ENCODE results near the gene ADGRD1.

The ADGRD1 gene

DNA sequence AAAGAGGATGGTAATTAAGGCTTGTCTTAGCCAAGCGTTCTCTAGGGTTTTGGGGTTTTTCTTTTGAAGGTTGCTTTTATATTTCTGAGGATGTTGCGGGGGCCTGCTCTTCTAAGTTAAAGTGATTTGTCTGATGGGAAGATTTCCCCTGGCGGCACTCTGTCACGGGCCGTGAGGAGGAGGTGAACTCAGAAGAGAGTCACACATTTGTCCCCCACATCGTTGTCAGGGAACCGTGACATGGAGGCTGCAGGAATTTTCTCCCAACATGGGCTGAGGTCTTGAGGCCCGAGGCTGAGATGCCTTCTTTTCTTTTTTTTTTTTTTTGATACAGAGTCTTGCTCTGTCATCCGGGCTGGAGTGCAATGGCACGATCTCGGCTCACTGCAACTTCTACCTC is 71.5 kb downstream of the ADGRD1 start:
- no peak for DNase-seq (ENCODE audit: low spot score)

DNA sequence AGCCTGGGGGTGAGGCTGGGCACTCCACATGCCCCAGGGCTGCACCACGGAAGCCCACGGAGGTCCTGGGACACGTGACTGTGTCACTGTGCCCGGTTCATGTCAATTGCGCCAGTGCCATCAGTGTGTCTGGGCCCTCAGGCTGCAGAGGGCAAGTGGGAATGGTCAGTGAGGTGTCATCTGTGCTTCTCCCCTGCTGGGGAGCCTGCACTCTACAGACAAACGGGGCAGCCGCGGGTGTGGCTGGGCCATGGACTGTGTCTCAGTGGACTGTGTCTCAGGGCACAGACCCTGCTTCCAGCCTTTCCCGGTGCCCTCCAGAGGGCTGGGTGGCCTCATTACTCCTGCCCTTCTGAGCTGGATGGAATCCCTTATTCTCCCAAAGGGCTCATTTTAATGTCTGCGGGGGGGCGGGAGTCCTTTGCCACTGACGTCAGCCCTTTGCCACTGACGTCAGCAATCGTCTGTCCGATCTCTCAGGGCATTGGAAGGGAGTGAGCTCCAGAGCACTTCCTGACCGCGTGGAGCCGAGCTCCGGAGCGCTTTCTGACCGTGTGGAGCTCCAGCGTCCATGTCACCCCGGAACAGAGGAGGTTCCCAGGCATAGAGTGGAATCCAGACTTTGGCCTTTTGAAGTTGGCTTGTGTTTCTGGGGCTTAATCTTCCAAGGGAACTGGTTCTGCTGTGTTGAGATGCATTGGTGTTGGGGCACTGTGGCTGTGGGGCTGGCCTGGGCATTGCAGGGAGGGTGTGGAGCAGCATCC is 72.4 kb downstream of the ADGRD1 start:
- no peak for DNase-seq (ENCODE audit: low spot score)

DNA sequence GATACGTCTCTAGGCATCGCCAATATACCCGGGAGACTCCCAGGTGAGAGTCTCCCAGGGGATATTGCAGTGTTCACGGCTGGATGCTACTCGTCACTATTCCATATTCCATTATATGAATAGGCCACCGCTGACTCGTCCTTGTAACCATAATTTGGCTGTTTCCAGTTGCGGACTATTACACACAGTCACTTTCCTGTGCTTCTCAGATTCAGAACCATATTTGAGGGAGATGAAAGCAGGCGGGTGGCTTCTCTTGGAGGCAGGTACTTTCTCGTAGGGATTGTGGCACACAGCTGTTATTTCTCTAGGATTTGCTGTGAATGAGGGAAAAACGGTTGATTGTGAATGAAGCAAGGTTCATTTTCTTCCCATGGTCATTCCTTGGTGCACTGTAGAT is 73.0 kb downstream of the ADGRD1 start:
- no peak for DNase-seq (ENCODE audit: low spot score)

DNA sequence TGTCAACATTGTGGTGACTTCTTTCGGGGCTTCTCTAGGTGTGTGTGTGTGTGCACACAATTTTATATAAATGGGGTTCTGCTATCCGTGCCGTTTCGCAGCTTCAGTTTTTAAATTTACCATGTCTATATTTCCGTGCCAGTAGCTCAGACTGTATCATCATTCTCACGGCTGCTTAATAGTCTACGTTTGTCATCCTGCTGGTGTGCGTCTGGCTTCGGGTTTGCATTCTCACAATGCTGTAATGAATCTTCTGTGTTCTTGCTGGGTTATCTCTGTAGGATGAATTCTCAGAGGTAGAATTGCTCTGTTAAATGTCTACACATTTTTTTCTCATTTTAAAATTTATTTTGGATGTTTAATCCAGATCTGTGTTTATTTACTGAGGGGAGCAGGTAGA is 73.6 kb downstream of the ADGRD1 start:
- no peak for DNase-seq (ENCODE audit: low spot score)

DNA sequence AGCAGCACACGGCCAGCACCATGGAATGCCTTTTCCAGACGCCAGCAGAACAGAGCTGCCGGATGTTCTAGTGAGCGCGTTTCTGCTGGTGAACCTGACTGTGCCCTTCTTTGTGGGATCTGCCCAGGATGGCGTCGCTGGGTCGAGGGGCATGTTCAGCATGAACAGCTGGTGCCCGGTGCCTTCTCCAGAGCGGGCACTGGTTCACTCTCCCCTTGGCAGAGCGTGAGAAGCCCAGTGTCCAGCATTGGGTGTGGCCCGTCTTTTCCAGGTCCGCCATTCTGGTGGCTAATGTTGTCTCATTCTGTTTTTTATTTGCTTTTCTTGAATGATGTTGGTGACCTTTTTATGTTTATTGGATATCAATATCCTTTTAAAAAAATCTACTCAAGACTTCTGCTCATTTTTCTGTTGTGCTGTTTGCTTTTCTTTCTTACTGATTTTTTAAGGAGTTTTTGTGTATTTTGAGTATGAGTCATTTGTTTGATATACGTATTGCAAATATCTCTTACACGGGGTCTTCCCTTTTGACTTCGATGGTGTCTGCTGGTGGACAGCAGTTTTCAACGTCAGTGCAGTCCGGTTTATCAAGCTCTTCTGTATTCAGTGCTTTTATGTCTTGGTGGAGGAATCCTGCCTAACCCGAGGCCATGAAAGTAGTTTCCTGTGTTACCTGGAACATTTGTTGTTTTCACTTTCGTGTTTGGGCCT is 74.3 kb downstream of the ADGRD1 start:
- no peak for DNase-seq (ENCODE audit: low spot score)

DNA sequence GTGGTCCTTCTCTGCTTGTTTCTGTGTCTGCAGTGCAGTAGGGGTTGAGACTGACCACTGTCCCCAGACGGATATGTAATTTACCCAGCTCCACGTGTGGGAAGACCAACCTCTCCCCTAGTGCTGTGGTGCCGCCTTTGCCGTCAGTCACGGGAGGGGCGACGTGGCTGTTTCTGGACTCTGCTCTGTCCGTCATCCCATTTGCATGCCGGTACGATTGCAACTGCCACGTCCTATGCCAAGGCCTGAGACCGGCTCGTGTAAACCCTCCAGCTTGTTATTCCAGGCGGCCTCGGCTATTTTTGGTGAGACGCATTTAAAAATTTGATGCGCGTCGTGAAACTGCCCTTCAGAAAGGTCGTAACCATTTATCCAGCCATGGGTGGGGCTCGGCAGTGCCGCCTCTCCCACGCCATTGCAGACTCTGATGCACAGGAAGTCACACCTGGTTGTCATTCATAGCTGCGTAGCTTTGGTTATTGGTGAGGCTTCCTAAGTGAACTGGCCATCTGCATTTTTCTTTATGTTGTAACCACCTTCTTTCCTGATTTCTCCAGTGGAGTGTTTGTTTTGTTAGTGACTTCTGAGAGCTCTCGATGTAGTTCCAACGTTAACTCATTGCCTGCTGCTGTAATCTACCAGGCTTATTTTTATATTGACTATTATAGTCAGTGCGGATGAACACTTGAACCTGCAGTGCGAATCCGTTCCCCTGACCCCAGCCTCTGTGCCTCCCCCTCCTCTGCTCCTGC is 75.1 kb downstream of the ADGRD1 start:
- DNase-seq (ENCODE audit: low spot score): no peak

DNA sequence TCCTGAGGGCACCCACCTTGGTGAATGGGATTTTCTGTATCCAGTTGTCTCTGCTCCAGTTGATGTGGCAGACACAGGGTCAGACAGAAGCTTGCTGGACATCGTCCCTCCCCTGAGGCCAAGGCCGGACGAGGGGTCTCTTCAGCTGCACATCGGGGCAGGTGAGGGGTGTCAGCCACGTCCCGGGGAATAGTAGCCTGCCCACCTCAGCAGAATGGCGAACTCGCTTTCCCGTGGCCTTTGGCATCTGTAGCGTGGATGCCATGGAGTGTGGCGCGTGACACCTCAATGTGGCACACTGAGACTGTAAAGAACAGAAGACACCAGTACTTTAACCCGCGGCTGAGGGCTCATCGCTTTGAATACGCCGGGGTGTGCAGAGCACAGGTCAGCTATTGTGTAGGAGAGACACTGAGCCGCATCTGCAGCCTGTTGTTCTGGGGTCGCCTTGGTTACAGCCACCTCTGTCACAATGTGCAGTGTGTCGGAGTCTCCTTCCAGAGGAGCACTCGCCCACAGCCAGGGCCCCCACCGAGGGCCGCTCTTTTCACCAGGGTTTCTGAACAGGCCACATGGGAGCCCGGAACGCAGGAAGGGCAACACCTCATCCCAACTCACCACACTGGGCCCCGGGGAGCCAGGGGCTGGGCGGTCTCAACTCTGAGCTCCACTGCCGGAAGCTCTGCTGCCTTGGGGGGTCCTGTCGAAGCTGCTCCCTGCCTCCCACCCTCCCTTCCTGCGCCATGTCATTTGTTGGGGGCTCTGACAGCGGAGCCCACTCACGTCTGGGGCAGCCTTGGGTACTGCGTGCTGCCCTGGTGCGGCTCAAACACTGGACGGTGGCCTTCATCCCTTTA is 77.0 kb downstream of the ADGRD1 start:
- DNase-seq (ENCODE audit: low spot score): no peak

DNA sequence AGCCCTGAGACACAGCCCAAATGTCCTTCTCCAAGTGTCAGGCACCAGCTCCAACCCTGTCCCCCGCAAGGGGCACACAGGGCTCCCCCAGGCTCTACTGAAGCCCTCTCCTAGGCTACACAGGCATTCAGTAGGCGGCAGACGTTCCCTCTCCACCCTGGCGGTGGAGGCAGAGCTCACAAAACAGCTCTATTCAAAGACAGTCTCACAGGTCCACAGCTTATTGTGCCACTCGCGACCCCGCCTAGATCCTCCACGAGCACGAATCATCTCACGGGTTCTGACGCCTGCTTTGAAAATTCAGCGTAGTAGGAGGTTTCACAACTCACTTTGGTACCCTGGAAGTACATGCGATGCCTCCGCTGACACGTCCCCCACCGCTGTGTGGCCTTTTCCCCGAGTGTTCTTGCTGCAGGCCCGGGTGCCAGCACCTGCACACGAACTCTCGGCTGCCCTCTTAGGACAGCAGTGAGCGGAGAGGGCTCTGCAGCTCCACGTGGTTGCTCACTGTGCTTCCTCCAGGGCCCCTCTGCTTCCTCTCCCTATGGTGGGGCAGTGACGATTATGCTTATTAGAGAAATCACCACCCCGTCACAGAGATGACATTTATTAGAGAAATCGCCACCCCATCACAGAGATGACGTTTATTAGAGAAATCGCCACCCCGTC is 78.5 kb downstream of the ADGRD1 start:
- DNase-seq (ENCODE audit: low spot score): no peak

DNA sequence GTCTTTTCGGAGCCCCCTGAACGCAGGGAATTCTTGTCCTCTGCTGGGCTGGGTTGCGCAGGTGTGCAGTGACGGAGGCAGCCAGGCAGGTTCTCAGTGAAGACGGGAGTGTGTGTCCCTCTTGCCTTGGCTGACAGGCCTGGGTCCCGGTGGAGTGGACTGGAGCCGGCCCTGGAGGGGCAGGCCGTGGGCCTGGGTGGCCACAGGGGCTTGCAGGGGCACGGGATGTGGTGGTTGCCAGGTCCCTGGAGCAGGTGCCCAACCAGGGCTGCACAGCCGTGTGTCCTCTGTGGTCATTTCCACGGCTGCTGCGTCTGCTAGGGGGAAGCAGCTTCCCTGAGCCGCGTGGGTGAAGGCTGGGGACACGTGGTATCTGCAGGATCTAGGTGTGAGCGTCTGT is 79.8 kb downstream of the ADGRD1 start:
- DNase-seq (ENCODE audit: low spot score): no peak

DNA sequence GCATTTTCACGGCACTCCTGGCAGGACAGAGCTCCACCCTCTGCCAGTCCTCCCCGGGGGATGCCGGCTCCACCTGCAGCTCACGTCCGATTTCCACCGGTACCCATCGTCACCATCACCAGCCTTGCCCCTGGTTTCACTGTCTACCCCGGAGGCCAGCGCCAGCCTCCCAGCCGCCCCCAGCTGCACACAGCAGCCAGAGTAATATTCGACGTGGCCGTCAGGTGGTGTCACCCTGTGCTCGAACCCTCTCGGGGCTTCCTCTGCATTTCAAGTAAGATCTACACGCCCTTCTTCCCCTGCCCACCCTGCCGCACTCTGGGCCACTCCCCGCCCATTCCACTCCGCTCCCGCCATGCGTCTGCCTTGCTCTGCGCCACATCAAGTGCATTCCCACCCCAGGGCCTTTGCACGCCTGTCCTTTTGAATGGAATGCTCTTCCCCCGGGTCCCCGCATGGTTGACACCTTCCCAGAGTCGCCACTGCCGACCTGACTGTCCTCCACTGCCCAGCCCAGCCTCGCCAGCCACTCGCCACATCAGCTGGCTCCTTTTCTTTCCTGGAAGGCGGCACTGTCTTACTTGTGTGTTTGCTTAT is 80.3 kb downstream of the ADGRD1 start:
- DNase-seq (ENCODE audit: low spot score): no peak

DNA sequence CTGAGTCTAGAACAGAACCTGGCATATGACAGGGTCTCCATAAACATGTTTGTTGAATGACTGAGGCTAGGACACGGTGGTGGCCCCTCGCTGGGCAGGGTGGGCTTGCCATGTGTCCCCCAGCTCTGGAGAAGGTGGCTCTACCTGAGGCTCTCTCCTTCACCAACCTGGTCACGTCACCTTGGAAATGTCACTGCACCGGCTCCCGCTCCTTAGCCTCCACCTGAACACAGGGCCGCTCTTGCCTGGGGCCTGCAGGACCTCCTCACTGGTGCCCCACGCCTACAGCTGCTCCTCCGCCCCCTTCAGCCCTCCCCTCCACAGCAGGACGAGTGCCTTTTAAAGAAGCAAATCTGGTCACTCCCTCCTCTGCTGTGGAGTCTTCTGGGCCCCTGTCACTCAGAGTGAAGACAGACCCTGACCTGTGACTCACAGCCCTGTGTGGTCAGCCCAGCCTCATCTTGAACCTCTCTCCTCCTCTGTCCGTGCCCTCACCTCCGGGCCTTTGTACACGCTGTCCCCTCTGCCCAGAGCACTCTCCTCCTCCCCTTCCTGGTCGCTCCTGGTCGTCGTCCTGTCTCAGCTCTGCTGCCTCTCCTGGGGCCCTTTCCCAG is 81.0 kb downstream of the ADGRD1 start:
- DNase-seq (ENCODE audit: low spot score): no peak

DNA sequence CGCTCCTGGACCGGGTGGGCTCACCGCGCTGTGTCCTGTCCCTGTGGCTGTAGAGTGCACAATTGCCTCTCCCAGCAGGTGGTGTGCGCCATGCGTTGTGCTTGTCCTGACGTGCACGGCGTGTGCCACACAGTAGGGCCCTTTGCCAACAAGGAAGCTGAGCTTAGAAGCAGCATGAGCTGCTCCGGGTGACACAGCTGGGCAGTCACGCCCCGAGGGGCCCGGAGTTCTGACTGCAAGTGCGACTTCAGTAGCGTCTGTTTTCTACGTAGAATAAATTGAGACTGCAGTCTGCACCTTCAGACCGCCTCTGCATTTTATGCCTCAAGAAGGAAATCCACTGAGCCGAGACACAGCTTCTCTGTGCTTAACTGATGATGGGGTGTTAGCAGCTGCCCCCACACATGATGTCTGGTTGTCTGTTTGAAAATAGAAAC is 81.6 kb downstream of the ADGRD1 start:
- no peak for DNase-seq (ENCODE audit: low spot score)

DNA sequence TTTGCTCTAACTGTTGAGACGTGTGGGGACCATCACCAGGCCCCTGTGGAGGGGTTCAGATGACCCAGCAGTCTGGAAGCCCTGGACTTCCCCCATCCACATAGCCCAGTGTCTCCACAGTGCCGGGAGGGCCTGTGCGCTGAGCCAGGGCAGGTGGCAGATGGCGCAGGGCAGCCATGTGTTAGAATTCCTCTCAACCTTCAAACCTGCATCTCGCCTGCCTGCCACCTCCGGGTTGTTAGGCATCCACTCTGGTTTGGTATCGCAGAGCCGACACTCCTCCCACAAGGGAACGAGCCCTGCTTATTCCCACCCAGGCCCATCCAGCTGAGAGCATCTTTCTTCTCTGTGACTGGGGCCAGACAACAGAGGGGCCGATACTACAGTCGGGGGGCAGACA is 84.5 kb downstream of the ADGRD1 start:
- DNase-seq (ENCODE audit: low spot score): no peak

DNA sequence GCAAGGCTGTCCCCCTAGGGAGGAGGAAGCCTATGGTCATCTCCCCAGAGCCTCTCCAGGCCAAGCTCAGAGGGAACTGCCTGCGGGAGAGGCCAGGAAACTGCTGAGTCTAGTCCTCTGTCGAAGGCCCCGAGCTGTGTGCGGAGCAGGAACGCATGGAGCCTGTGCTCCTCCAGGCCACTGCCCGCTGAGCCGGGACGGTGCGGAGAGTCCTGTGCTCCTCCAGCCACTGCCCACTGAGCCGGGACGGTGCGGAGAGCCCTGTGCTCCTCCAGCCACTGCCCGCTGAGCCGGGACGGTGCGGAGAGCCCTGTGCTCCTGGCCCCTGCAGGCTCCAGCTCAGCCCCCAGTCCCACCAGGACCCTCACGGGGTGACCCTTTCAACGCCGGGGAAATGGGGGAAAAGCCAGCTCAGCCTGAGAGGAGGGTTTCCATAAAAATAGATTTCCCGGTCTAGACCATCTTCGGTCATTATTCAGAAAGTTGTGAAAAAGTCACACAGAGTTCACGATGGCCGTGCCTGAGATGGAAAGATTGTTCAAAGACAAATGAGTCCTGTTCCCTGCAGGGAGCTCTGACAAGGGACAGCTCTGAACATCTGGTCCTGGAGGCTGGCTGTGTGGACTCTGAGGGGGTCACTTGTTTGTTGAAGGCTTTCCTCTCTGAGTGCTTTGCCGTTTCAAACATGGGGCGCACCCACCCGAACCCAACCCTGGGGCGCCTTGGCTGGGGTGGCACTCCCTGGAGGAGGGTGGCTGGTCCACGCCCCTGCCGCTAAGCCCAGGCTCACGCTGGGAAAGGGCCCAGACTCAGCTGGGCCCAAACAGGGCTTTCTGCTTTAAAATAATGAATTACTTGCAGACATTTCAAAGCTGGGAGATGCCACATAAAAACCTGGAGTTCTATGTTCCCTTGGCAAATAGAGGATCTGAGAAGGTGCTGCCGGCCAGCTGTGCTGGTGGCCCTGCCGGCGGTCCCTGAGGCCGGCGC is 85.5 kb downstream of the ADGRD1 start:
- no peak for DNase-seq (ENCODE audit: low spot score)

DNA sequence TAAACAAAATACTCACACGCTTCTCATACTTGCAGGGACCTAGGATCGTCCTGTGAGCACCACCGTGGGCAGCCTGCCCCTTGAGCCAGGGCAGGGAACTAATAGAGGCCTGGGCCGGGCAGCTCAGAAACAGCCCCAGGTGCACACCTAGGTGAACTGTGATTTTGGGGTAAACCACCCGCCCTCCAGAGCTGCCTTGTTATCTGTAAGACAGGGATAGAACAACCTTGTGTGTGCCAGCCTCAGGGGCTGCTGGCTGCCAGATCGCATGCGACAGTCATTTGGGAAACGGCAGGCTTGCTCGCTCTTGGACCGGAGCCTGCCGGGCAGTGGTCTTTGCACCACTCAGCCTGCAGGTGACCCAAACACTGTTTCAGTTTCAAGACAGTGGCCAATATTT is 86.8 kb downstream of the ADGRD1 start:
- no peak for DNase-seq (ENCODE audit: low spot score)

DNA sequence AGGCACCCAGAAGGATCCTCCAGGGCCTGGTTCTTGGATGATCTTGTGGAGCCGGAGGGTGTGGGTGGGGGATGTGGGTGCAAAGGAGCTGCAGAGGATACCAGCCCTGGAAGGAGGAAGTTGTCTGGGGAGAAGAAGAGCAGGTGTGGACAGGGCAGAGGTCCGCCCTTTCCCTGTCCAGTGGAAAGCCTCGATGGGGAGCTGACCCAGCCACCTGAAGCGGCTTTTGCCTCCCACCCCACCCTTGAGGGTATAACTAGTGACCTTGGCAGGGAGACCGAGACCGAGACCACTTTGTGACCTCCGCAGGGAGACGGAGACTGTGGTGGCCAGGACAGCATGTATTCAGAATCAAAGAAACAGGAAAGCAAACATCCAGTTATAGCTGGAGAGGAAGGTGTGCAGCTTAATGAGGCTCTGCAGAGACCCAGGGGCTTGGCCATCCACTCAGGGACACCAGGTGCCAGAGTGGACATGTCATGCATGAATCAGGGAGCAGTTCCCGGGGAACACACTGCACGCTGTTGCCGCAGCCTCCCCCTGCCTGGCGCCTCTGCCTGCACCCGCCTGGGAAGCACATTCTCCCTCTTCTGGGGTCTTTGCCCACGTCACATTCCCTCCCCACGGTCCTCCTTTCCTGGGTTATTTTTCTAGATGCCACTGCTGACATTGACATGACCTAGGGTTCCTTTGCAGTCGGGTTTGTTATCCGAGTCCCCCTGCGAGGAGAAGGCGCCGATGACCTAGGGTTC is 87.7 kb downstream of the ADGRD1 start:
- DNase-seq (ENCODE audit: low spot score): no peak

DNA sequence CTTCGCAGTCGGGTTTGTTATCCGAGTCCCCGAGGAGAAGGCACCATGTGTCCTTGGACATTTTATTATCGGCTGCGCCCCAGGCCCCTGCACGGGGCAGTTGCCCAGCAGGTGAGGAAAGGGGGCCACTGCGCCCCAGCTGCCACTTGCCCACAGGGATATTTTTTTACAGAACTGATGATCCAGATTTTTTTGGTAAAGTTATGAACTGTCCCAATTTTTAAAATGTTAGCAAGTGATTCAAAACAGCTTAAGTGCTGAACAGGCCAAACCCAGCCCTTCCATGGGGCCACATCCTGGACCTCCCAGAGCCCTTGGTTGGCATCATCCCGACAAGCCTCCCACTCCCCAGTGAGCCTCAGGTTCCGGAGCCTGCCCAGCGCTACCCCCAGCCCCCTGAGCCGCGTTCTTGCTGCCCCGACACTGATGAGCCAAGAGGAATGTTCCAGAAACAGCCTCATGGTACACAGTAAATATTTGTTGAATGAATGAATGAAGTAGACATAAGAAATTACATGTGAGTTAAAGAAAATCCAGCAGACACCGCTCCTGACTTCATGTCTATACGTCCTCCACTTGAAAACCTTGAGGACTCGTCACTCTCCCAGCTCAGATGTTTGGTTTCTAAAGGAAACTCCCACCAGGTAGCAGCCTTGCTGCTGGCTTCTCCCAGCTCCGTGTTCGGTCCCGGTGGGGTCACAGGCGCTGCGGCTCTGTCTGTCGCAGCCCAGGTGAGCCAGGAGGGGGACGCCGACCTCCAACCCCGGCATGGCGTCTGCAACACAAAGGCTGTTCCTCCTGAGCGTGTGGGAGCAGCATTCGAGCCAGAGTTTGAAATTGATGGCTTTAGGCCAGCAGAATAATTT is 88.5 kb downstream of the ADGRD1 start:
- DNase-seq (ENCODE audit: low spot score): no peak

DNA sequence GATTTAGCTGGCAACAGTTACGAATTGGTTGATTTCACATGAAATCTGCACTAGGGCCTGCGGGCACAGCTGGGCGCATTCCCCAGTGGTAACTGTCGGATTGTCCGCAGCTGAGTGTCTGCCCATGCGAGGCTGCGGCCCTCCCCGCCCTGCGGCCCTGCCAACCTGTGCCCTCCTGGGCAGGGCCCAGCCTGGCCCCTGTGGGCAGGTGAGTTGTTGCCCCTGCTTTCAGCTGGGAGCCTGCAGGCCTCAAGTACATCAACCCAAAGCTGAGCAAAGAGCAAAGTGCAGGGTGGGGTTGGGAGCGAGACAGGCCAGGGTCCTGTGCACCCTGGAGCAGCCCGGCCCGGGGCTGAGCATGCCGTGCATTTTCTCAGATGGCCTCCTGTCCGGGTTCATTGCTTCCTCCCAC is 89.1 kb downstream of the ADGRD1 start:
- DNase-seq (ENCODE audit: low spot score): no peak

All from left forelimb (tissue), 1 donor.